GM12865 (cell line): Measurements from ENCODE around the gene ECI1.
"Not testable (repeated sequence)": the region's sequence is repeated elsewhere in the genome, so short reads cannot be mapped to it uniquely, and the experiment has no call there.

Experiments used
- DNase-seq: peaks from one replicate; pipeline ENCODE4 v3.0.0; 2010; ENCODE audit warnings: low read depth
- H3K4me3 ChIP-seq: 2 replicates; pipeline ENCODE4 v1.5.1; 2011; ENCODE audit warnings: mild to moderate bottlenecking, low read depth, low read length, control low read depth
- CTCF ChIP-seq: IDR thresholded peaks from 2 replicates; pipeline ENCODE4 v1.5.1; 2011; ENCODE audit warnings: low read length, control low read depth, low read depth, inconsistent platforms; ENCODE audit not compliant: insufficient read depth; ENCODE audit errors: missing control alignments

The ECI1 gene

GRCh38 chr16:2246301-2246885, 5.0 kb downstream of the ECI1 start:
- no peak for TF ChIP-seq CTCF
- H3K4me3 ChIP-seq: no peak overlapping the region
- DNase-seq: no peak

GRCh38 chr16:2244926-2245795, 6.2 kb downstream of the ECI1 start:
- no peak for DNase-seq
- no peak for TF ChIP-seq CTCF
- no peak overlapping the region for H3K4me3 ChIP-seq

- H3K4me3 ChIP-seq: no peak overlapping the region
- DNase-seq: no peak
- TF ChIP-seq CTCF: no peak
These were observed 7.1 kb downstream of the ECI1 start for GRCh38 chr16:2244301-2244700.

GRCh38 chr16:2243781-2244180, 7.6 kb downstream of the ECI1 start:
- no peak for DNase-seq
- no peak overlapping the region for H3K4me3 ChIP-seq
- TF ChIP-seq CTCF: no peak

- H3K4me3 ChIP-seq: no peak overlapping the region
- TF ChIP-seq CTCF: no peak
- DNase-seq: no peak
These were observed 8.3 kb downstream of the ECI1 start for GRCh38 chr16:2243031-2243528.

GRCh38 chr16:2242598-2242997, 8.8 kb downstream of the ECI1 start:
- DNase-seq: no peak
- H3K4me3 ChIP-seq: no peak overlapping the region
- TF ChIP-seq CTCF: no peak

GRCh38 chr16:2240331-2240730, 11.1 kb downstream of the ECI1 start:
- DNase-seq, H3K4me3 ChIP-seq: not testable (repeated sequence)
